Measurements from ENCODE around the gene SRP68.

SRP68 gene

GRCh38 chr17:76017481-76018339 lies 54.6 kb downstream of the SRP68 start:
- no peak for DNase-seq

GRCh38 chr17:76014925-76015261 lies 57.4 kb downstream of the SRP68 start:
- no peak for DNase-seq

DNA sequence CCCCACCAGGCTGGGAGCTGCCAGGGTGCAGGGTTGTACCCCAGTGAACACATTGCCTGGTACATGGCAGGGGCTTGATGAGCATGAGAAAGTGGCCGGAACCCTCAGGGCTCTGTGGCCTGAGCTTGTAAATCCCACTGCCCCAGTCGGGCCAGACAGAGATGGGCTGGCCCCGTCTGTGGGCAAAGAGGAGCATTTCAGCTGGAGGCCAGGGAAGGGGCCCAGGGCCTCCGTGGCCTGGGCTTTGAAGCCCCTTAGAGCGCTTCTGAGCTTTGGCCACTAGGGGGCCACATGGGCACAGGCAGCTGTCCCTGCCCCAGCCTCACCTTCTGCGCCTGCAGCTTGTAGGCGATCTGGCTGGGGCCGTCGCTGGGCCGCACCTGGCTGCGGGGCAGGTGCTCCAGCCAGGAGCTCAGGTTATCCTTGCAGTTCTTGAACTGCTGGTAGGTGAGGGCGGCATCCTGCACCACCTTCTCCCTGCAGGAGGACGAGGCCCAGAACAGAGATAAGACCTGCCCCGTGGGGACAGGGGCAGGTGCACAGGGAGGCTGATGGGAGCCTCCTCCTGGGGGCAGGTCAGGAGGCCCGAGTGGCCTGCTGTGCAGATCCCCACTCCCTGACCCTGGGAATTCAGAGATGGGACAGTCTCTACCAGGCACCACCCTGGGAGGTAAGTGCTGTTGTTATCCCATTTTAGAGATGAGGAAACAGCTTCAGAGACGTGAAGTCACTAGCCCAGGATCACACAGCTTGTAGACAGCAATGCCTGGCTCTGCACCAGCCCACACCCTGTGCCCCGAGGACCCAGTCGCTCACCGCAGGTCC lies 58.0 kb downstream of the SRP68 start:
- DNase-seq, result peak; percentile 37

DNA sequence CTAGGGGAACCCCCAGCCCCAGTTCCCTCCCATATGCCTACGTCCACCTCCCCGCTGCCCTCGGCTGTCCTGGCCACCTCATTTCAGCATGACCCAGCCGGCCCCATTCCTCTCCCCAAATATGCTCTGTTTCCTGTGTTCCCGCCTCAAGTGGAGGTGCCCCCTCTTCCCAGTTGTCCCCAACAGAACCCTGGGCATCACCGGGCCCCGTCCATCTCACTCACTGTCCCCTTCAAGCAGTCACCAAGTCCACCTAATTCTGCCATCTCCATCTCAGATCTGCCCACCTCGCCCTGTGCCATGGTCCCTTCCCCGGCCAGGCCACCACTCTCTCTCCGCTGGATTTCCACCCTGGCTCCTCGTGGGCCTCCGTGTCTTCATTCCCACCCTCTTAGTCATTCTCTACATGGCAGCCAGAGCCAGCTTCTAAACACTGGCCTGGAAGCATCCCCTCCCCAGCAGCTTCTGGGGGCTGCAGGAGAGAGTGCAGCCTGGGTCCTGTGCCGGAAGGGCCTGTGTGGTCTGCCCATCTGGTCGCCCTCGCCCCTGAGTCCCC lies 58.9 kb downstream of the SRP68 start:
- DNase-seq, result no peak

DNA sequence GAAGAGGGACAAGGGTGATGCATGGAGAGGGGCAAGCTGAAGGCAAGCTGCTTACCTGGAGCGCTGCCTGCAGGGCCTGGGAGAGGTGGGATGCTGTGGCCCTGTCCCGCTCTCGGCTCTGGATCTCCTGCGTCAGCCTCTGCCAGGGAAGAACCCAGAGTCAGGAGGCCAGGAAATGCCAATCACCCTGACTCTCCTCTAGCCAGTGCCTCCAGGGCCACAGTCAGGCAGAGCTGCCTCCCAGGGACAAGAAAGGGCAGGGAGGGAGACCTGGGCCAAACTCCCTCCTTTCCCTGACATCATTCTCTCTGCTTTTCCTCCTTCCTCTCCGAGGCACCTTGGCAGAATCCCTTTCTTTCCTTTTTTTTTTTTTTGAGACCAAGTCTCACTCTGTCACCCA lies 60.4 kb downstream of the SRP68 start:
- DNase-seq, result no peak

DNA sequence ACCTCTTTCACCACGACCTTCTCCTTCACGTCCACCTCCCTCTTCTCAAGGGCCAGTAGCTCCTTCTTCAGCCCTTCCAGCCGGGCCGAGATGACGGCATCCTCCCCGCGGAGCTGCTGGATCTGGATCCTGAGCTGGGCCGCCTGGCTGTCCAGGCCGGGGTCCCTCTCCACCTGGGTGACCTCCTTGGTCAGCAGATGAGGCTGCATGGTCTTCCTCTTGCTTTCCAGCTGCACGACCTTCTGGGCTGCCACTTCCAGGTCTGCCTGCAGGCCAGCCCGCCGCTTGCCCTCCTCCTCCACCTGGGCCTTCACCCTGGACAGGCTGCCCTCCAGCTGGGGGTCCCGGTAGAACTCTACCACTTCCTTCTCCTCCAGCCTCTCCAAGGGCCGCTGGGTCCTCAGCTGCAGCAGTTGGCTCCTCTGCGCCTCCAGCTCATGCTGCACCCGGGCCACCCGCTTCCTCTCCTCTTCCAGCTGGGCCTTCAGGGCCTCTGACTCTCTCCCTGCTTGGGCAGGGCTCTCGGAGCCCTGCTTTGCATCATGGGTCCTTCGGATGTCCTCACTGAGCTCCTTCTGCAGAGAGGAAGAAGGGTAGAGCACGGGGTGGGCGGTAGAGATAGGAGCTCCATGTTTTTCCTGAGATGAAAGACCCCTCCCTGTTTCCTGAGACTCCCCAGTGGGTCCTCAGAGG lies 62.2 kb downstream of the SRP68 start:
- DNase-seq, result no peak

GRCh38 chr17:76009447-76009846 lies 62.9 kb downstream of the SRP68 start:
- no peak for DNase-seq

DNA sequence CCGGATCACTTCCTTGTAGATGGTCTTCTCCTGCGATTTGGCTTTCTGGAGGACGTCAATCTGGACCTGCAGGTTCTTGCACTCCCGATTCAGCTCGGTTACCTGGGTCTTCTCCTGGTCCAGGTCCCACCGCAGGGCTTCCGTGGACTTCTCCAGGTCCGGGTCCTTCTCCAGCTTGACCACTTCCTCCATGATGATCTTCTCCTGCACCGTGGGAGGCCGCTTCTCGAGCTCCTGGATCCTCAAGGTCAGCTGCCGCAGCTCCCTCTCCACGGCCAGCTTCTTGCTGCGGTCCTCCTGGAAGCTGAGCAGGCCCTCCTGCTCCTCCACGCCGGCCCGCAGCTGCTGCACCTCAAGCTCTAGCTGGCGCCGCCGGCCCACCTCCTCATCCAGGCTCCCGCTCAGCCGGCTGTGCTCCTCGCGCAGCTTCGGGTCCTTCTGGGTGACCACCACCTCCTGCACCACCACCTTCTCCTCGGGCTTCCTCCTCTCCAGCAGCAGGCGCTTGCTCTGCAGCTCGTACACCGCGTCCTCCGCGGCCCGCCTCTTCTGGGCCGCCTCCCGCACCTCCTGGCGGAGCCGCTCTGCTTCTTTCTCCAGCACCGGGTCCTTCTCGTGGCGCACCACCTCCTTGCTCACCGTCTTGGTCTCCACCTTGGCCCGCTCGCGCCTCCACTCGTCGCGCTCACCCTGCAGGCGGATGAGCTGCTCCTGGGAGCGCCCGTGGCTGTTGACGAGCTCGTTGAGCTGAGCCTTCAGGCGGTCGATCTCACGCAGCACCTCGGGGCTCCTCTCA lies 63.5 kb downstream of the SRP68 start:
- DNase-seq, result no peak

DNA sequence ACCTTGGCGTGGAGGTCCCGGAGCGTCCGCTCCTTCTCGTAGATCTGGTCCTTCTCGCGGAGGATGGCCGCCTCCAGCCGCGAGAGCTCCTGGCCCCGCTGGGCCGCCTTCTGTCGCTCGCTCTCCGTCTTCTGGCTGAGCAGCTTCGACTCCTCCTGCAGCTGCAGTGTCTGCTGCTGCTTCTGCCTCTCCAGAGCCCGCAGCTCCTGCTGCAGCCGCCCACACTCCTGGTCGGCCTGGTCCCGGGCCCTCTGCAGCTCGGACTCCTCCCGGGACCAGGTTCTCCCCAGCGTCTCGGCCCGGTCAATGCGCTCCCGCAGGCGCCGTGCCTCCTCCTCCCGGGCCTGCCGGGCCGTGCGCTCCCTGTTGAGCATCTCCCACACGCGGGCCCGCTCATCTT lies 64.1 kb downstream of the SRP68 start:
- no peak for DNase-seq

GRCh38 chr17:76007850-76008165 lies 64.5 kb downstream of the SRP68 start:
- no peak for DNase-seq

DNA sequence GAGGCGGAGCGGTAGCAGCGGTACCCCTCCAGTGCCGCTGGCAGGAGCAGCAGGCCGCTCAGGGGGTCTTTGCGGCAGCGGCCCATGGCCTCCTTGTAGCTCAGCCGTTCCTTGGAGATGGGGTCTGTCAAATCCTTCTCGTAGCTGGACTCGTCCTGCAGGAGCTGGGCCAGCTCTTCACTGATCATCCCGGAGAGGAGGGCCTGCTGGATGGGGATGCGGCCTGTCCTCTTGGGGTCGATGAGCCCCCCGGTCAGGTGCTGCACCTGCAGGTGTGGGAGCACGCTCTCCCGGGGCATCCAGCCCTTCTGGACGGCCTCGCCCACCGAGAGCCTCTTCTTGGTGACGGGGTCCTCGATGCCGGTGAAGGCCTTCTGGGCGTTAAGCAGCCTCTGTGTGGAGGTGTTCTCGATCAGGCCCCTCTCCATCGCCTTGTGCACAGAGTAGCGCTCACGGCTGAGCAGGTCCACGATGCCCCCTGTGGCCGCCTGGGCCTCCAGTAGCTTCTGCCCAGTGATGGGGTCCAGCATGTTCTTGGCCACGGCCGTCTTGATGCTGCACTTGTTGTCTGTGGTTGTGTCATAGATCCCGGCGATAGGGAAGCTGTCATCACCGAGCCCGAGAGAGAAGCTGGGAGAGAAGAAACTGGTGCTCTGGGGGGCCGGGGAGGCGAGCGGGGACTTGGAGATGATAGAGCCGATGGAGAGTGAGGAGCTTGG lies 65.0 kb downstream of the SRP68 start:
- no peak for DNase-seq

DNA sequence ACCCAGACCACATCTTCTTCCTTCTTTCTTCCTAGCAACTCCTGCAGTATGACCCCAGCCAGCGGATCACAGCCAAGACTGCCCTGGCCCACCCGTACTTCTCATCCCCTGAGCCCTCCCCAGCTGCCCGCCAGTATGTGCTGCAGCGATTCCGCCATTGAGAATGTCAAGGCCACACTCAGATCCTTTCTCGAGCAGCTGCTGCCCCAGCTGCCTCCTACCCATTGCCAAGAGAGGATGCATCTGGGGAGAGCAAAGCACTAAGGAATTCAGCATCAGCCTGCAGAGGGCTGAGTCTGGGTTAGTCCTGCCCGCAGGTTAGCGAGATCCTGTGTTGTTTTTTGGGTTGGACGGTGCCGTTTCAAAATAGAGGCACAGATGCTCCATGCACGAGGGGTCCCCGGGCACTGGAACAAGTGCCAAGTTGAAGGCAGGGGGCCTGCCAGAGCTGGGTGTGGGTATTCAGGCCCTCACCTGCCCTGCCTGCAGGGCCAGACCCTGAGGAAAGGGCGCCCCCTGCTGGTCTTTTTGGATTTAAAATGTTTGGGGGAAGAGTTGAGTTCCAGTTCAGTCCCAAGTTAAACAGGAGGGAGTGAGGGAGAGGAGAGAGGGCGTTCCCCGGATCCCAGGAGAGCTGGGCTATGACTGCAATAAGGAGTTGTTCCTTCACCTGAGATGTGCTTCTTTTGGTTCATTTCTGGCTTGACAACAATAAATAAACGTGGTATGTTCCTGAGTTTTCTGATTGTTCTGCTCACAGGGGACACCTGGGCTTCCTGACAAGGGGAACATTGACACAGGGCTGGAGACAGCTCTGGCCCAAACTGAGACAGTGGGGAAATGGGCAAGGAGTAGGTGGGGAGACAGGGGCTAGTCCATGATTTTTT lies 66.8 kb downstream of the SRP68 start:
- peak; percentile 59 for DNase-seq

- DNase-seq, result no peak
Observed at GRCh38 chr17:76004750-76005262, 67.5 kb downstream of the SRP68 start.

- no peak for DNase-seq
Observed at GRCh38 chr17:76003915-76004314, 68.4 kb downstream of the SRP68 start.

DNA sequence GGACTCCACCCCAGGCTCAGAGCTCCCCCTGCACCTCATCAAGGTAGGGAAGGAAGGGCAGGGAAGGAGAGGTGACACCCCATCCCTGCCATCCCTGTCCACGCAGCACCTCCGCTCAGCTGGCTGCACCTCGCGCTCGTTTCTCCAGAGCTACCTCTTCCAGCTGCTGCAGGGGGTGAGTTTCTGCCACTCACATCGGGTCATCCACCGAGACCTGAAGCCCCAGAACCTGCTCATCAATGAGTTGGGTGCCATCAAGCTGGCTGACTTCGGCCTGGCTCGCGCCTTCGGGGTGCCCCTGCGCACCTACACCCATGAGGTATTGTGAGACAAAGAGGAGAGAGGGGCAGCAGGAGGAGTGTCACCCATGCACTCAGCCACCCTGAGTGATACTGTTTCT lies 70.2 kb downstream of the SRP68 start:
- no peak for DNase-seq

GRCh38 chr17:76000755-76001521 lies 71.4 kb downstream of the SRP68 start, which contains the start of gene CDK3:
Gene CDK3, plus strand, starts transcription at chr17:76000855. Its CDS starts 571 bp downstream, at chr17:76001426.
- no peak for DNase-seq

GRCh38 chr17:76000016-76000754 lies 72.1 kb downstream of the SRP68 start:
- DNase-seq, result no peak

DNA sequence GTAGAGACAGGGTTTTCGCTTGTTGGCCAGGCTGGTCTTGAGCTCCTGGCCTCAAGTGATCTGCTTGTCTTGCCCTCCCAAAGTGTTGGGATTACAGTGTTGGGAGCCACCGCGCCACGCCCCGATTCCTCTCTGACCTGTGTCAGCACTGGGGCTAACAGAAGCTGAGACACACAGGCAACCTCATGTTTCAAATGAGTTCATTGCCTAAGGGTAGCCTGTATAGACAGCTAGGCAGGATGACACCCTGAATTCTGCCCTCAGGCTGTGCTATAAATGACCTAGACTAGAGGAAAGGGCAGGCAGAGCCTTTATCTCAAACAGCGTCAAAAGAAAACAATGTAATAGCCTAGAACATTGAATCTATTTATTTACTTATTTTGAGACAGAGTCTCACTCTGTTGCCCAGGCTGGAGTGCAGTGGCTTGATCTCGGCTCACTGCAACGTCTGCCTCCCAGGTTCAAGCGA lies 74.0 kb downstream of the SRP68 start:
- no peak for DNase-seq

All from NCI-H1048 (cell line).